PFSK-1 (cell line): ENCODE data around the gene SDC4.

Experiments
- POLR2AphosphoS5 ChIP-seq: IDR thresholded peaks from 2 replicates; pipeline ENCODE4 v1.6.1; 2012; ENCODE audit warnings: low read depth, mild to moderate bottlenecking, control low read depth, low read length, moderate library complexity
- SIN3A ChIP-seq: IDR thresholded peaks from 2 replicates; pipeline ENCODE4 v1.6.1; 2012; ENCODE audit warnings: mild to moderate bottlenecking, low read length, moderate library complexity, borderline replicate concordance; ENCODE audit not compliant: insufficient read depth

DNA sequence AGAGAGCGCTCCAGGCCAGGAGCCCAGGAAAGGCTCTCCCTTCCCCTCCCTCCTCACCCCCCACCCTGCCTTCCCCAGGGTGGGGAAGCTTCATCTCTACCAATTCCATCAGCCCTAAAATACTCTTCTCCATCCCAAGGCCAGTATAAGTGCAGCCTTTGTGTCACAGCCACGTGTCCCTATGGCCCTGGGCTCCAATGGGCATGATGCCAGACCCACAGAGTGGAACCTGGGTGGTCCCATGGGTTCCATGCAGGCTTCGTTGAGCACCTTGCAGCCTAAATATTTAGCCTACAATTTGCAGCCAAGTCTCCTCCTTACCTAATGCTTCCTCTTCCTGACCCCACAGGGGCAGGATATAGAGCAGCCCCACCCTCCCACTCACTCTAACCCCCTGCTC, 39.1 kb downstream of the SDC4 start:
- no peak for TF ChIP-seq POLR2AphosphoS5
- no peak for TF ChIP-seq SIN3A
